HUES48 (cell line): ENCODE results near the gene AP2B1.

Source experiments
- H3K27ac ChIP-seq: one replicate; pipeline ENCODE4 v1.7.0; 2013; ENCODE audit warnings: low read depth, low read length, inconsistent platforms
- H3K27me3 ChIP-seq: 2 replicates; pipeline ENCODE4 v1.6.1; 2013; ENCODE audit warnings: mild to moderate bottlenecking, low read length; ENCODE audit not compliant: control insufficient read depth, insufficient read depth
- H3K36me3 ChIP-seq: 2 replicates; pipeline ENCODE4 v1.6.1; 2013; ENCODE audit warnings: low read length; ENCODE audit not compliant: control insufficient read depth, insufficient read depth
- H3K4me1 ChIP-seq: 2 replicates; pipeline ENCODE4 v1.6.1; 2013; ENCODE audit warnings: mild to moderate bottlenecking, low read length; ENCODE audit not compliant: control insufficient read depth, insufficient read depth
- H3K4me3 ChIP-seq: 2 replicates; pipeline ENCODE4 v1.5.1; 2013; ENCODE audit warnings: mild to moderate bottlenecking, low read depth, low read length
- H3K9ac ChIP-seq: 2 replicates; pipeline ENCODE4 v1.6.1; 2013; ENCODE audit warnings: mild to moderate bottlenecking, low read depth, low read length, moderate library complexity
- H3K9me3 ChIP-seq: 2 replicates; pipeline ENCODE4 v1.6.1; 2013; ENCODE audit warnings: low read length; ENCODE audit not compliant: control insufficient read depth, insufficient read depth

AP2B1 gene

GRCh38 chr17:35773679-35774425 is 186.7 kb downstream of the AP2B1 start:
- H3K4me3 ChIP-seq, result no peak overlapping the region
- H3K4me1 ChIP-seq, result peaks cover 8% of the 10 kb centered on the region
- H3K27me3 ChIP-seq, result 0 out of 2 replicates have a peak, but pooled peaks cover 3% of the 10 kb centered on the region
- no peaks in the 10 kb centered on the region for H3K9me3 ChIP-seq
- H3K27ac ChIP-seq, result no peak overlapping the region
- no peak overlapping the region for H3K9ac ChIP-seq
- no peaks in the 10 kb centered on the region for H3K36me3 ChIP-seq

- no peaks in the 10 kb centered on the region for H3K9me3 ChIP-seq
- H3K27me3 ChIP-seq, result no peaks in the 10 kb centered on the region
- H3K4me3 ChIP-seq, result no peak overlapping the region
- H3K36me3 ChIP-seq, result no peaks in the 10 kb centered on the region
- H3K27ac ChIP-seq, result no peak overlapping the region
- H3K9ac ChIP-seq, result no peak overlapping the region
- H3K4me1 ChIP-seq, result peaks cover 8% of the 10 kb centered on the region
Measured at GRCh38 chr17:35774499-35774898, 187.4 kb downstream of the AP2B1 start.

- H3K27ac ChIP-seq, result no peak overlapping the region
- no peaks in the 10 kb centered on the region for H3K36me3 ChIP-seq
Measured at GRCh38 chr17:35775039-35775438, 187.9 kb downstream of the AP2B1 start.

GRCh38 chr17:35775583-35775982 is 188.5 kb downstream of the AP2B1 start:
- Histone ChIP-seq H3K4me3 (no peak overlapping the region), H3K36me3 (no peaks in the 10 kb centered on the region)

More at GRCh38 chr17:35775039-35775438, 187.9 kb downstream of the AP2B1 start:
- no peak overlapping the region for H3K4me3 ChIP-seq
- H3K4me1 ChIP-seq, result peaks cover 8% of the 10 kb centered on the region
- H3K9ac ChIP-seq, result no peak overlapping the region
- no peaks in the 10 kb centered on the region for H3K27me3 ChIP-seq
- H3K9me3 ChIP-seq, result no peaks in the 10 kb centered on the region

More at GRCh38 chr17:35775583-35775982, 188.5 kb downstream of the AP2B1 start:
- Histone ChIP-seq H3K9me3 (no peaks in the 10 kb centered on the region), H3K27ac (no peak overlapping the region), H3K9ac (no peak overlapping the region), H3K4me1 (peaks cover 8% of the 10 kb centered on the region), H3K27me3 (no peaks in the 10 kb centered on the region)
